Activated T-cell treated with anti-CD3 and anti-CD28 coated beads for 48 hours (primary cell): Measurements from ENCODE around the gene PRDX4.
A peak's percentile ranks its signal among the peaks of the same experiment; 100 is the strongest.
"Not testable (repeated sequence)": the region's sequence is repeated elsewhere in the genome, so short reads cannot be mapped to it uniquely, and the experiment has no call there.

Source experiments
- DNase-seq: peaks from one replicate; pipeline ENCODE4 v3.0.0-alpha.2; 2020; ENCODE audit warnings: low read depth

Gene PRDX4

DNA sequence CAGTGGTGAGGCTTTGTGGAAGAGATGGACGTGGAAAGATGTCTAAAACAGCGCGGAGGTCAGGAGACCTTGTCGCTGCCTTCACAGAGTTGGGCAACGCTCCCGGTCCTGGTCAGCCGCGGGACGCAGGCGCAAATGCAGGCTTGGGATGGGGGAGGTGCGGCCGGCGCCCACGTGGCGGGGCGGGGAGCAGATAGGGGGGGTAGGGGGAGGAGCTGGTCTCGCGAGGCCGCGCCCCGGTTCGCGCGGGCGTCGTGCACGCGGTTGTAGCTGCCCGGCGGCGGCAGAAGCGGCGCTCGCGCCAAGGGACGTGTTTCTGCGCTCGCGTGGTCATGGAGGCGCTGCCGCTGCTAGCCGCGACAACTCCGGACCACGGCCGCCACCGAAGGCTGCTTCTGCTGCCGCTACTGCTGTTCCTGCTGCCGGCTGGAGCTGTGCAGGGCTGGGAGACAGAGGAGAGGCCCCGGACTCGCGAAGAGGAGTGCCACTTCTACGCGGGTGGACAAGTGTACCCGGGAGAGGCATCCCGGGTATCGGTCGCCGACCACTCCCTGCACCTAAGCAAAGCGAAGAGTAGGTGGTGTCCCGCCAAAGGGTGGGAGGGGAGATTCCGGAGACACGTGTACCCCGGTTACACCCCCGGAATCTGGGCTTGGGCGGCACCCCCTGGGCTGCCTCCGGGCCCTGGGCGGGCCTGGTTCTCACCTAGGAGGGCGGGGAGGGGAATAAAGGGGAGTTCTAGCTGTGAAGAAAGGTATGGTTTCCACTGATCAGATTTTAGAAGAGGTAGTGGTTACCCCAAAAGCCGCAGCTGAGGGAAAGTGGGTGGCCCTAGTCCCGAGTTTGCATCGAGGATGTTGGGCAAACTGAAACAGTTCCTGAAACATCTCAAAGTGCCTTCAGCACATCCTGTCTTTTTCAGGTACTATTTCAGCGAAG is at the start of gene PRDX4:
Gene PRDX4 (plus strand): TSS at position 255 of the 939 bp plus-strand sequence. CDS start 78 bp downstream, at position 333.
- peak; percentile 76 for DNase-seq

DNA sequence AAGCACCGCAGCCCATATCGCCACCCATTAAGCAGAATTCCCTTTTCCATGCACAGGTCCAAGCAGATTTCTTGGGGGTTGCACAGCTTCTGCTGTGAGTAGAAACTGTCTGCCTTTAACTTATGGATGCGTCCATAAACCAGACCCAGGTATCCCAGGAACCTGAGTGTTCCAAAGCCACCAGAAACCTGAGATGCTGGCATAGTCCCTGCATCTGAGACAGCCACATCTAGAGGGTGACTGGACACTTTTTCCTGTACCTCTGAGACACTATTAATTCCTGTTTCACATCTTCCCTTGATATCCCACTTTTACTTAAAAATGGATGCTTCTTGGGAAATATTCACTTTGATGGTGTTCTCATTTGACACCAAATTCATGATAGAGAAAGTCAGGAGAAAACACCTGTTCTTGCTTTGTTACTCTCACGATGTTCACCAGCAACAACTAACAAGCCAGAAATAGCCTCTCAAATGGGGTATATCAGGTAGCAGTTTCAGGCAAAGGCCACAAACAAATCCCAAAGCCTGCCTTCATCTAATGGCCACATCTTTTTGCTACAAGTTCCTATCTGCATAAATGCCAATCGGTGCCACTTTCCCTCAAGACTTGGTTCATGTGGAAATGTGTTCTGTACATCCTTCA is 45.5 kb upstream of the PRDX4 start:
- DNase-seq, result no peak

DNA sequence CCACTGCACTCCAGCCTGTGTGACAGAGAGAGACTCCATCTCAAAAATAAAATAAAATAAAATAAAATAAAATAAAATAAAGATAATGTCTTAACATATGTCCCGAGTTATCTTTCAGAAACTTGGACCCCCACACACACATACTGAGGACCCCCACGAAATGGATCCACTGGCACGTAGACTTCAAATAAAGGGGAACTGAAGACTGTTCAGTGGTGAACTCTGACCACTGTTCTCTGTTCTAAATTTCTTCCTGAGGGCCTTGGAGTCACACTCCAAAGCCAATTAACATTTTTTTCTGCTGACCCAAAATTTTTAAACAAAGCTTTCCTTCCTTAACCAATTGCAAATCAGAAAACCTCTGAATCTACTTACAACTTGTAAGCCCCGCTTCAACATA is 43.5 kb upstream of the PRDX4 start:
- no peak for DNase-seq

DNA sequence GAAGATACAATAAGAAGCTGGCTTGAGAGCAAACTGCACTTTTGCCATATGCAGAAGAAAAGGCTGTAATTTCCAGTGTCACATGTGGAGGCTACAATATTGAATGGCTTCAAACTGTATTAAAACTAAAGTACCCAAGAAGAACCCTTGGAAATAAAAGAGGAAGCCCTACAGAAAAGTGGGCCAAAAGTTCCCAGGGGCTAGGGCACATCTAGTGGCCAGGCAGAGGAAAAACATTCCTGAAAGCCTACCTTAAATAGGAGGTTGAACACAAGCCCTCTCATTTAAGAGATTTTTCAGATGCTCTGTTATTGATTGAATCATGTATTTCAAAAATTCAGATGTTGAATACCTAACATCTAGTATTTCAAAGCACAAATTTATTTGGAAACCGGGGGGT is 40.6 kb upstream of the PRDX4 start:
- DNase-seq, result no peak

DNA sequence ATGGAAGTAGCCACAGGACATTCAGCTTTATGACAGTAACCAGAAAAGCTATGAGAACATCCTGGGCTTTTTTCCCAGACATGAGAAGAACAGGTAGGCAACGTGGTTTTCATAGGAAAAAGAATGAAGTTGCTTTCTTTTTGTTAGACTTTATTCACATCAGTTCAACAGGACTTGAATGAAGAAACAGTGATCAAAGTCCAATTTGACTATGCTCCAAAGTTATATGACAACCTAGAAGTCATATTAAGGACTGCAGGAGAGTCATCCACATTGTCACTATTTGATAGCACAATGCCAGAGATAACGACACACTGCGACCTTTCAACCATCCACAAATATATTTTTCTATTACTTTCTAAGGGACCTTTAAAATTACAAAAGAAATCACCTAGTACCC is 39.2 kb upstream of the PRDX4 start:
- no peak for DNase-seq

DNA sequence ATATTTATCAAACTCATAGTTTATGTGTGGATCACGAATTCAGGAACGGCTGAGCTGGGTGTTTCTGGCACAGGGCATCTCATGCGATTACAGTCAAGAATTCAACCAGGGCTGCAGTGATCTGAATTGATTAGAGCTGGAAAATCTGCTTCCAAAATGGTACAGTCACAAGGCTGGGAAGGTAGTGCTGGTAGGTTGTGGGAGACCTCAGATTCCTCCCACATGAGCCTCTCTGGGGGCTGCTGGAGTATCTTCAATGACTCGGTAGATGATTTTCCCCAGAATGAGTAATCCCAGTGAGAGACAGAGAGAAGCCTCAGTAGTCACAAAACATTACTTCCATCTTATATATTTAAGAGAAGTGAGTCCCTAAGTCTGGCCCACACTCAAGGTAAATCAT is 36.2 kb upstream of the PRDX4 start:
- no peak for DNase-seq

DNA sequence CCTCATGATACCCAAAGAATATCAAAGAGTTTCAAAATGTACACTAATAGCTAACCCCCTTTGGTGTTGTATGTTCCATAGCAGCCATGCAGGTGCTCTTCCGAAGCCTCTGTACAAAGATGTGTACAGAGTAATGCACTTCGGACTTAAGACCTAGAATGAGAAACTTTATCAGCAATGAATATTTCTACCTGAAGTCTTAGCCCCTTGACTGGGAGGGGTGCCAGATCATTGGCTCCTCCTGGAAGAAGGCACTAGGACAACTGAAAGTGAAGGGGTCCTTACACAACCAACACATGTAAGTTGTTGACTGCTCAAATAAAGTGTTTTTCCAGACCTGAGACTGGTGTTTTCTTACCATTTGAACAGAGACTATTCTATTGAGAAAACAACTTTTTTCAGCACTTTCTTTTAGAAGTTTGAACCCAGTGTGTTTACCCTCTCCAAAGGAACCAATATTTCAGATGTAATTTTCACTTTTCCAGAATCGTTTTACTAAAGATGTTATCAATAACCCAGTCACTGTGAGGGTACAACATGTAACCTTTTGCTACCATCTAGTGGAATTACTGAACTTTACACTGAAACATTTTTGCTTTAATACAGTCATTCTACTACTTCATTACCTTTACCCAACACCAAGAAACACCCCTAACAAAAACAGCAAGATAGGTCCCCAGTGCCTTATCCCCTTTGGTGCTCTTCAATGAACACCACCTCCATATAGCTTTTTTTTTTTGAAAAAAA is 33.3 kb upstream of the PRDX4 start:
- no peak for DNase-seq

DNA sequence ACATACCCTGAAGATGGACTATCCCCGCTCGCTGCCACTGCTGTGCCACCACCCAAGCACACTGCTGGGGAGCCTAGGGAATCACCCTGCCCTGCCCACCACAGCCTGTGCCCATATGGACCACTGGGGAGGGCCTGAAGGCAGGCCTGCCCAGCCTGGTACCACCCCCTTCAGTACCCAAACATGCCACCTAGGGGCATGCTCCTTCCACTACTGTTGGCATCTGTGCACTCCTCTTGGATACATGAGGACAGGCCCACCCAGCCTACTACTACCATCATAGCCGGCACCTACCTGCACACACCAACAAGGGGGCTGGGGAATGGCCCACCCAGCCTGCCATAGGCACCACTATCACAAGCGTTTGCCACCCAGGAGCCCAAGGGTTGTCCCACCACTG is 30.1 kb upstream of the PRDX4 start:
- DNase-seq, result no peak

DNA sequence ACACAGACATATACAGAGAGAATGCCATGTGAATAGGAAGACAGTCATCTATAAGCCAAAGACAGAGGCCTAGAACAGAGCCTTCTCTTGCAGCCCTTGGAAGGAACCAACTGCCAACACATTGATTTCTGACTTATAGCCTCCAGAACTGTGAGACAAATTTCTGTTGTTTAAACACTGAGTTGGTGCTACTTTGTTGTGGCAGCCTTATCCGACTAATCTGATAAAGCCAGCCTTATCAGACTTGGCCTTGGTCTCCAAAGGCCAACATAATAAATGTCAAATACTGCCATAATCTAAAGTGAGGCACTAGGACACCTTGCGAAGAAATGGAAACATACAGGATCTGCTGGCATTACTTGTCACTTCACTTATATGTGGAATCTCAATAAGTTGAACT is 24.3 kb upstream of the PRDX4 start:
- DNase-seq, result no peak

DNA sequence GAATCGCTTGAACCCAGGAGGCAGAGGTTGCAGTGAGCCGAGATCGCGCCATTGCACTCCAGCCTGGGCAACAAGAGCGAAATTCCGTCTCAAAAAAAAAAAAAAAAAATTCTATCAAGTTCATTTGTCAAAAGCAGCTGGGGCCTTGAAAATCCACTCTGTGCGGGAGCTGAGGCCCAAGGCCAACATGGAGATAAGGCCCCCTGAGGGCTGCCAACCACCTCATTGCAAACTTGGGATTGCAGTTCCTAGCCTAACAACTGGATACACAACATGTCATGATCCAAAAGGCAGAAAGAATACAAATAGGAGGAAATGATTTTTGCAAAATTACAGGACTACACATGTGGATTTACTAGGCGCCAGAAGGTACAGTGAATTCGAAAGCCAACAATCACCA is 22.5 kb upstream of the PRDX4 start:
- DNase-seq, result no peak

DNA sequence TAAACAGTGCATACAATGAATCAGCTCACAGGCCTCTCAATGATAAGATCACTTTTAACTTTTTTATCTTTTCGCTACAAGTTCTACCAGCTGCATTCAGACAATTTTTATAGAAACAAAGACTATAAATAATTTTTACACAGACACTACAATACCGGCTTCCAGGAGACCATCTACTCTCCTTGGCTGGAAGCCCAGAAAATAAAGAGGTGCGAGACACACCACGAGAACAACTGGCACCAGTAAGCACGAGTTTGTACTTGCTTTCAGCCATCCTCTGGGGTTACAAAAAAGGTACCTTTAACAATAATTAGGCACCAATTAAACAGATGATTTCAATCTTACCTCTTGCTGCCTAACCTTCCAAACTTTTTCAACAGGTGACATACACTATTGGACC is 11.2 kb upstream of the PRDX4 start:
- no peak for DNase-seq

DNA sequence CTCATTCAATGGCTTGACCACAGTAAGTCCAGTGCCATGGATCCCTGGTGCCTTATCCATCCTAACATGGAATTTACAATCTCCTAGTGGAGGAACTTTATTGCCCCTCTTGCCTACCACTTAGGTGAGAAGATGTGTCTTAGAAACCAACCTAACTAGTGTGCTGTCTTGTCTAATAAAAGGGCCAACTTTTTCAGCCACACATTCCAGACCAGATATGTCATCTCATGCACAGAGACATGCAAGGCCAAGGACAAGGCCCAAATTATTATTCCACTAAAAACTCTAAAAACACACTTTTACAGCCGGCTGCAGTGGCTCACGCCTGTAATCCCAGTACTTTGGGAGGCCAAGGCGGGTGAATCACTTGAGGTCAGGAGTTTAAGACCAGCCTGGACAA is 10.6 kb upstream of the PRDX4 start:
- no peak for DNase-seq

DNA sequence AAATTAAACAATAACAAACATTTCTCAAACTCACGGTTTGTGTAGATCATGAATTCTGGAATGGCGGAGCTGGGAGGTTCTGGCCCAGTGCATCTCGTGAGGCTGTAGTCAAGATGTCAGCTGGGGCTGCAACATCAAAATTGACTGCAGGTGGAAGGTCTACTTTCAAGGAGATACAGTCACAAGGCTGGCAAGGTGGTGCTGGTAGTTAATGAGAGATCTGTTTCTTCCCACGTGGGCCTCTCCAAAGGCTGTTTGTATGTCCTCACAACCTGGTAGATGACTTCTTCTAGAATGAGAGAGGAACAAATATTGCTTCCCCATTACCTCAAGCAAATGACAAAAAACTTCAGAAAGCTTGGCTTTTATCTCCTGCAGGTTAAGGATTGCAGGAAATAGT is 8.0 kb upstream of the PRDX4 start:
- no peak for DNase-seq

DNA sequence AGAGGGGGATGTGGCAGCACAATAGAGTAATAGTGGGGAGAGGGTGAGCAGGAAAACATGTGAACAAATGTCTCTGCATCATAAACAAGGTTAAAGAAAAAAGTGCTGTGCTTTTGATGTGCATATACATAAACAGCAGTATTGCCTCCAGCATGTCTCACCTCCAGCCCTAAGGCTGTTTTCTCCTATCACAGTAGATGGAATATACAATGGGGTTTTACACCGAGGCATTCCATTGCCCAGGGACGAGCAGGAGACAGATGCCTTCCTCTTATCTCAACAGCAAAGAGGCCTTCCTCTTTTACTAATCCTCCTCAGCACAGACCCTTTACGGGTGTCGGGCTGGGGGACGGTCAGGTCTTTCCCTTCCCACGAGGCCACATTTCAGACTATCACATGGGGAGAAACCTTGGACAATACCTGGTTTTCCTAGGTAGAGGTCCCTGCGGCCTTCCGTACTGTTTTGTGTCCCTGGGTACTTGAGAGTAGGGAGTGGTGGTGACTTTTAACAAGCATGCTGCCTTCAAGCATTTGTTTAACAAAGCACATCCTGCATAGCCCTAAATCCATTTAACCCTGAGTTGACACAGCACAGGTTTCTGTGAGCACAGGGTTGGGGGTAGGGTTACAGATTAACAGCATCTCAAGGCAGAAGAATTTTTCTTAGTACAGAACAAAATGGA is 7.1 kb upstream of the PRDX4 start:
- DNase-seq, result not testable (repeated sequence)

DNA sequence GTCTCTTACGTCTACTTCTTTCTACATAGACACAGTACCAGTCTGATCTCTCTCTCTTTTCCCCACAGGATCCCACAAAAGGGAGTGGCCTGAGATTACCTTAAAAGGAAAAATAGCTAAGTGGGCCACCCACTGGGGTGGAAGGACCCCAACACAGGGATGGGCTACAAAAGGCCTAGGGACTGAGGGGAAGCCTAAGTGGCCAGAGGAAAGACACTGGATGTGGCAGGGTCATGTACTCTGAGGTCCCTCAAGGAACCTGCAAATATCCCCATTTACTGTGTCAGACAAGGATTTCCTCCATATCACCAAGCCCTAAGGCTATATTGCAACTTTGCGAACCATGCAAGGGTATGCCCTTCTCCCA is 6.5 kb upstream of the PRDX4 start:
- DNase-seq, result no peak

DNA sequence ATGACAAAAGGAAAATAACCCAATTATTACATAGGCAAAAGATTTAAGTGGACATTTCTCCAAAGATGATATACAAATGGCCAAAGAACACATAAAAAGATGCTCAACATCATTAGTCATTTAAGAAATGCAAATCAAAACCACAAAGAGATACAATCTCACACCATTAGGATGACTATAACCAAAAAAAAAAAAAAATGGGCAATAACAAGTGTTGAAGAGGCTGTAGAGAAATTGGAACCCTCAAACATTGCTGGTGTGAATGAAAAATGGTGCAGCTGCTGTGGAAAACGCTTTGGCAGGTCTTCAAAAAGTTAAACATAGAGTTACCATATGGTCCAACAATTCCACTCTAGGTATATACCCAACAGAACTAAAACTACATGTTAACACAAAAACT is 5.6 kb upstream of the PRDX4 start:
- DNase-seq, result no peak

DNA sequence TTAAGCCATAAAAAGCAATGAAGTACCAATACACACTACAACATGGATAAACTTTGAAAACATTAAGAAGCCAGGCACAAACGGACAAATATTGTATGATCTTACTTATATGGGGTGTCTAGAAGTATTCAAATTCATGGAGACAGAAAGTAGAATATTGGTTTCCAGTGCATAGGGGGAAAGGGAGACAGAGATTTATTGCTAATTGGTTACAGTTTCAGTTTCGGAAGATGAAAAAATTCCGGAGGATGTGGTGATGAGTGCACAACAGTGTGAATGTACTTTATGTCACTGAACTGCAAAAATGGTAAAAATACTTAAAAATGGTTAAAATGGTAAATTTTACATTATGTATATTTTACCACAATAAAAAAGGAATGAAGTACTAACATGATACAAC is 5.1 kb upstream of the PRDX4 start:
- no peak for DNase-seq

DNA sequence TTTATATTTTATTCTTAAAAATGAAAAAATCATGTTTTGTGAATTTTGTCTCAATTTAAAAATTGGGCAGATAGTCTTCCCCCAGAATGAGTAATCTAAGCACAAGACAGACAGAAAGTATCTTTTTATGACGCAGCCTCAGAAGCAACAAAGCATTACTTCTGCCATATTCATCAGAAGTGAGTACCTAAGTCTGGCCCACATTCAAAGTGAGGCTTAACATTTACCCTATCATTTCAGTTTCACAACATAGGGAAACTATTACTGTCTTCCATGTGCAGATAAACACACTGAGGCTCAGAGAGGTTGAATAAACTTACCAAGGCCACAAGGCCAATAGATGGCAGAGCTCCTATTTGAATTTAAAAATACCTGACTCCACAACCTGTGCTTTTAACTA is 4.4 kb upstream of the PRDX4 start:
- no peak for DNase-seq

DNA sequence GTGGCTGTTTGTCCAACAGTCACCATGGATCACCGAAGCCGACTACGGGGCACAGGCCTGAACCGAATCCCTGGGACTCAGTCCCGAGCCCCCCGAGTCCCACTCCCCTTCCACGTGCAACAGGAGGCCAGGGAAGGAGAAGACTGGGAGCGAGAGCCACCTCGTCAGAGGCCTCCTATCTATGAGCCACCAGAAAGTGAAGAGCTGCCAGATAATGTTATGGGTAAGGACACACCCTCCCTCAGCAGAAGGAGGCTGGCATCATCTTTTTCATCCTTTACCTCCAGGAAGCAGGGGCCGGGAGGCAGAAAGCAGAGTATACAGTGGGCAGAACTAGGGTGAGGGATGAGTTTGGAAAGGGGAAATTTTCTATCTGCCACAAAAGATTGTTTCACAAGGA is 2.8 kb upstream of the PRDX4 start:
- DNase-seq, result no peak

DNA sequence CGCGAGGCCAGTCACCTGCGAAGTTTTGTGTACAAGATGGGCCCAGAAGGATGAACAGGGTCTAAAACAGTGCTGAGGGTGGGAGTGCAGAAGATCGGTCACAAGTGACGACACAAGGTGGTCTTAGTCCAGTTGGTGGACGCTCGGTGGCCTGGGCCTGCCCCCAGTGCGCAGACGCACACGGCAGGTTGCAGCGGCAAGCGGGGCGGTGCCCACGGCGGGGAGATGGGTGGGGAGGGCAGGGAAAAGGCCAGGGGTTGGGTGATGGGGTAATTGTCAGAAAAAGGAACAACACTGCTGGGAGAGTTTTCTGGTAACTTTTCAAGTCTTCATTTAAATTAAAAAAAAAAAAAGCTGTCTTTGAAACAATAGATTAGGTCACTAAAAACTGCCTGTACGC is 1.0 kb upstream of the PRDX4 start:
- no peak for DNase-seq

DNA sequence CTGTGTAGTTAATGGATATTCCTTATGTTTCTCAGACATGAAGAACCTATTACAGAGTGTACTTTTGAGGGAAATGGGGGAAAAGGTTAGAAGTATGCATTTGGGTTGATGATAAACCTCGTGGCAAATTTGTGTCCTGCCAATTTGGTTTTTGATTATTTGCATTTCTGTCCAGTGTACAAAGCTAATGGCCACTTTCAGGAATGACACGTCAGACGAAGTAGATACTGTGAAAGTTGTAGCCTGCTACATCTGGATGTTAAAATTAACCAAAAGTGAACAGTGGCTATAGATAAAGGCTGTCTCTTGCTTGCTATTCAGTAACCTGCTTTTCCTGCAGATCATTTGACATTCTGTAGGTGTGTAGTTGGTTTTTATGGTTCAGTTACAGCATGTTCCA is 1.0 kb downstream of the PRDX4 start:
- DNase-seq, result no peak

DNA sequence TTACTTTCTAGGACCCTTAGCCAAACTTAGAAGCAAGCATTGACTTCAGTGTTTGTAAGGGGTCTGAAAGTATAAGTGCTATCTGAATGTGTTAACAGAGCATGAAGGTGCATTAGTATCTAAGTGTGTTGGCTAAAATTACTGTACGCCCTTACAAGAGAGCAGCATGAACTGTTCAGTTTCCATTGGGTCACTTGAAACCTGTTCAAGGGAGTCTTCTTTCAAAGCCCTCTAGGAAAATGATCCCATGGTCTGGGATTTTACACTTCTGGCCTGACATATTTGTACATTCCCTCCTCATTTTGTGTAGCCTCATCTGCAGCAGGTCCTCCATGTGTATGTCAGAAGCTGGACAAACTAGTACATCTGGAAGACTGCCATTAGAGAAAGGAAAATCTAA is 3.2 kb downstream of the PRDX4 start:
- no peak for DNase-seq
